ENCODE results near the gene L3MBTL3.

Gene L3MBTL3

GRCh38 chr6:130055271-130055670 lies 36.9 kb downstream of the L3MBTL3 start:
- TF ChIP-seq, protein P1, sequence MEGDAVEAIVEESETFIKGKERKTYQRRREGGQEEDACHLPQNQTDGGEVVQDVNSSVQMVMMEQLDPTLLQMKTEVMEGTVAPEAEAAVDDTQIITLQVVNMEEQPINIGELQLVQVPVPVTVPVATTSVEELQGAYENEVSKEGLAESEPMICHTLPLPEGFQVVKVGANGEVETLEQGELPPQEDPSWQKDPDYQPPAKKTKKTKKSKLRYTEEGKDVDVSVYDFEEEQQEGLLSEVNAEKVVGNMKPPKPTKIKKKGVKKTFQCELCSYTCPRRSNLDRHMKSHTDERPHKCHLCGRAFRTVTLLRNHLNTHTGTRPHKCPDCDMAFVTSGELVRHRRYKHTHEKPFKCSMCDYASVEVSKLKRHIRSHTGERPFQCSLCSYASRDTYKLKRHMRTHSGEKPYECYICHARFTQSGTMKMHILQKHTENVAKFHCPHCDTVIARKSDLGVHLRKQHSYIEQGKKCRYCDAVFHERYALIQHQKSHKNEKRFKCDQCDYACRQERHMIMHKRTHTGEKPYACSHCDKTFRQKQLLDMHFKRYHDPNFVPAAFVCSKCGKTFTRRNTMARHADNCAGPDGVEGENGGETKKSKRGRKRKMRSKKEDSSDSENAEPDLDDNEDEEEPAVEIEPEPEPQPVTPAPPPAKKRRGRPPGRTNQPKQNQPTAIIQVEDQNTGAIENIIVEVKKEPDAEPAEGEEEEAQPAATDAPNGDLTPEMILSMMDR (IDR thresholded peaks at IDR 0.05): no peak
- TF ChIP-seq ZFX (IDR thresholded peaks at IDR 0.05; ENCODE audit: borderline replicate concordance): no peak
- H3K27ac ChIP-seq: no peak overlapping the region

GRCh38 chr6:130057495-130057894 lies 39.1 kb downstream of the L3MBTL3 start:
- TF ChIP-seq, protein P1 (IDR thresholded peaks at IDR 0.05): no peak
- TF ChIP-seq ZFX (IDR thresholded peaks at IDR 0.05; ENCODE audit: borderline replicate concordance): no peak
- H3K27ac ChIP-seq: no peak overlapping the region

GRCh38 chr6:130063806-130064205 lies 45.4 kb downstream of the L3MBTL3 start:
- no peak overlapping the region for H3K27ac ChIP-seq
- TF ChIP-seq, protein P1 (IDR thresholded peaks at IDR 0.05): no peak
- no peak for TF ChIP-seq ZFX (IDR thresholded peaks at IDR 0.05; ENCODE audit: borderline replicate concordance)

GRCh38 chr6:130065609-130066156 lies 47.3 kb downstream of the L3MBTL3 start:
- TF ChIP-seq ZFX (IDR thresholded peaks at IDR 0.05; ENCODE audit: borderline replicate concordance): no peak
- TF ChIP-seq, protein P1 (IDR thresholded peaks at IDR 0.05): no peak
- no peak overlapping the region for H3K27ac ChIP-seq

DNA sequence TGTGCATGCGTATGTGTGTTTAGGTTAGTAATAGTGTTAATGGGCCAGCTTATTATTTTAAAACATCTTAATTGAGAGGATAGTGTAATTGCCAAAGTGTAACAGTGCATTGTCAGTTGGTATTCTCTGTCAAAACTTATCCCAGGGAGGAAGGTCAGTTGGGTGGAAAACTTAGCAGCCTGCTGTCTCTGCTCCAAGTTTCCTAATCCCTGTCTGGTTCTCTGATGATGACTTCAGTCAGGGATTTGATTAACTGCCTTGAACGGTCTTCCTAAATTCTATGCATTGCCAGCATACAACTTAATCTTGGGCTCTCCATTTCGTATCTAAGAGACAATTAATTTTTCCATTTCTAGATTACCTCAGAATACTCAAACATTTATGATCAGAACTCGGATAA lies 51.1 kb downstream of the L3MBTL3 start:
- no peak overlapping the region for H3K27ac ChIP-seq
- TF ChIP-seq, protein P1 (IDR thresholded peaks at IDR 0.05): no peak
- no peak for TF ChIP-seq ZFX (IDR thresholded peaks at IDR 0.05; ENCODE audit: borderline replicate concordance)

- no peak for TF ChIP-seq ZFX (IDR thresholded peaks at IDR 0.05; ENCODE audit: borderline replicate concordance)
- TF ChIP-seq, protein P1 (IDR thresholded peaks at IDR 0.05): no peak
- no peak overlapping the region for H3K27ac ChIP-seq
These were observed 51.9 kb downstream of the L3MBTL3 start for GRCh38 chr6:130070326-130070725.

- TF ChIP-seq, protein P1 (IDR thresholded peaks at IDR 0.05): no peak
- no peak for TF ChIP-seq ZFX (IDR thresholded peaks at IDR 0.05; ENCODE audit: borderline replicate concordance)
- H3K27ac ChIP-seq: no peak overlapping the region
These were observed 52.4 kb downstream of the L3MBTL3 start for GRCh38 chr6:130070792-130071191.

Data from 22Rv1 (cell line).